Measurements from ENCODE around the gene LRRC19.

LRRC19 gene

GRCh38 chr9:27005491-27005890 lies at the start of gene LRRC19:
TSS of gene LRRC19 (minus strand) at chr9:27005672. CDS start at chr9:26999694, 5,978 bp downstream.
- H3K9me3 Mint-ChIP-seq = no peaks in the 10 kb centered on the region
- H3K36me3 Mint-ChIP-seq = no peaks in the 10 kb centered on the region
- no peak for DNase-seq
- no peaks in the 10 kb centered on the region for H3K27me3 Mint-ChIP-seq
- CTCF ChIA-PET = no interaction called here
- no peaks in the 10 kb centered on the region for H3K4me1 Mint-ChIP-seq
- H3K27ac Mint-ChIP-seq = no peak within 1 kb of the TSS
- H3K4me3 Mint-ChIP-seq = no peak within 1 kb of the TSS

DNA sequence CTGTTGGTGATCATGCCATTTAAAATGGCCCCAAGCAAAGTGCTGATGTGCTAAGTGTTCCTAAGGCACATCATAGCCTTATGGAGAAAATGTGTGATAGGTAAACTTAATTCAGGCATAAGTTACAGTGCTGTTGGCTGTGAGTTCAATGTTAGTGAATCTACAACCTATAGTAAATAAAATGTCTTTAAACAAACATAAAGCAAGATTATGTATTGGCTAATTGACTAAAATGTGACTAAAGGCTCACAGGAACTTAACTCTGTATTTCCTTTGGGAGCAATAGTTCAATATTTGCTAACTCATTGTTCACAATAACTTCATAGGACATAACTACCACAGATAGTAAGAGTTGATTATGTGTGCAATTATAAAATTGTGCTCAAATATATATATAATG lies 49.4 kb upstream of the LRRC19 start:
- no peaks in the 10 kb centered on the region for H3K27me3 Mint-ChIP-seq
- no peak overlapping the region for H3K4me3 Mint-ChIP-seq
- H3K4me1 Mint-ChIP-seq = no peaks in the 10 kb centered on the region
- no peaks in the 10 kb centered on the region for H3K9me3 Mint-ChIP-seq
- no peak overlapping the region for H3K27ac Mint-ChIP-seq
- no peaks in the 10 kb centered on the region for H3K36me3 Mint-ChIP-seq
- CTCF ChIA-PET = no interaction called here
- DNase-seq = no peak

DNA sequence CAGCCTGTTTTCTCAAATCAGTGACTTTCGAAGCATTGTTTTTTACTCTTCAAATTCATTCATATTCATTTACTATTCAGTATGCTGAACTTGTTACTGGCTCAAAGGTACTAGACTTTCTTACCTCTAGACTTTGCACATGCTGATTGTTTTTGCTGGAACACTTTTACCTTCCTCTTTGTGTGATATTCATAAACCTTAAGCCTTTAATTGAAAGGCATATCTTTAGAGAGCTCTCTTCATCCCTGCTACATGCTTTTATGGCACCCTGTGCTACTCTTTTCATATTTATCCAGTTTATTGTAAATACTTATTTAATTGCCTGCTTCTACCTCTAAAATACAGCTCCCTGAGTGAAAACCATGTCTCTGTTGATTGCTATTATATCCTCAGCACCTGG lies 48.7 kb upstream of the LRRC19 start:
- Mint-ChIP-seq H3K4me1 (no peaks in the 10 kb centered on the region), H3K27ac (no peak overlapping the region), H3K36me3 (no peaks in the 10 kb centered on the region), H3K27me3 (no peaks in the 10 kb centered on the region), H3K9me3 (no peaks in the 10 kb centered on the region), H3K4me3 (no peak overlapping the region)
- CTCF ChIA-PET = no interaction called here
- DNase-seq = no peak

DNA sequence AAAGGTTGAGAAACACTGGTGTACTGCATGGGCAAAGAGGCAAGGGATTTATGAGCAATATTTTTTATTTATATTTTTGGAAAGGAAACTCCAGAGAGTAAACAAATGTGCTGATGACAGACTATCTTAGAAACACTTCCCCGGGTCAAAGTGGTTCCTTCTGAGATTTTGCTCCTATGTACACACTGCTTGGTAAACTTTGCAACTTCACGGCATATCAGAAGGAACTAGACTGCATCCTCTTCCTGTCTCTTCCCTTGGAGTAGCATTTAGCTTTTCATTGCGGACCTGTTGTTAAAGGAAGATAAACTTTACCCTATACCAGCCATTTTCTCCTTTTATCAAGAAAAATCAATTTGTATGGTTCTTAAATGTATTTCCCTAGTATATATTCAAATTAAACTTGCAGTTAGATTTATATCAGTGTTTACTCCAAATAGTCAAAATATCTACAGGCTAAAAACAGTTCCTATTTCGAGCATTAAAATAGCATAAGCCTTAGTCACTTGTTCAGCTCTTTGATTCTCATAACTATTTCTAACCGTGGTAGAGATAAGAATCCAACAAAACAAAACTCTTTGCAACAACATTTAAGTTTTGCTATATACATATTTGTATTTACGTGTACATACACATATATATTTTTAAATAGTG lies 48.0 kb upstream of the LRRC19 start:
- H3K9me3 Mint-ChIP-seq = no peaks in the 10 kb centered on the region
- CTCF ChIA-PET = no interaction called here
- H3K27ac Mint-ChIP-seq = no peak overlapping the region
- H3K4me1 Mint-ChIP-seq = no peaks in the 10 kb centered on the region
- no peak overlapping the region for H3K4me3 Mint-ChIP-seq
- no peaks in the 10 kb centered on the region for H3K27me3 Mint-ChIP-seq
- no peaks in the 10 kb centered on the region for H3K36me3 Mint-ChIP-seq
- no peak for DNase-seq

DNA sequence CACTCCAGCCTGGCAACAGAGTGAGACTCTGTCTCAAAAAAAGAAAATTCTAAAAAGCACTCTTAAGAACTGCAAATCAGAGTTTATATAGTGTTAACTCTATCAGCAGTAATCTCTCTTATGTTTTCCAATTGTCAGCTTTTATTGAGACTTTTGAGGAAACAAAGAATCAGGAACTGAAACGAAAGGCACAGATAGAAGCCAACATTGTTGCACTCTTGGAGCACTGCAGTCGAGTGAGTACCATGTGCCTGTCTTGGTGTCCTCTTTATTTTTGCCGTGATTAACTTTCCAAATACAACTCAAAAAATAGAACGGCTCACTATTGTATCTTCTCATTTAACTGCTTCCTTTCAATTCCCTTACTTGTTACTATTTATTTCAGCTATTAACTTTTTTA lies 41.7 kb upstream of the LRRC19 start:
- no peak for DNase-seq
- Mint-ChIP-seq H3K4me3 (no peak overlapping the region), H3K4me1 (no peaks in the 10 kb centered on the region), H3K36me3 (no peaks in the 10 kb centered on the region), H3K27ac (no peak overlapping the region), H3K9me3 (no peaks in the 10 kb centered on the region), H3K27me3 (no peaks in the 10 kb centered on the region)
- CTCF ChIA-PET = no interaction called here

DNA sequence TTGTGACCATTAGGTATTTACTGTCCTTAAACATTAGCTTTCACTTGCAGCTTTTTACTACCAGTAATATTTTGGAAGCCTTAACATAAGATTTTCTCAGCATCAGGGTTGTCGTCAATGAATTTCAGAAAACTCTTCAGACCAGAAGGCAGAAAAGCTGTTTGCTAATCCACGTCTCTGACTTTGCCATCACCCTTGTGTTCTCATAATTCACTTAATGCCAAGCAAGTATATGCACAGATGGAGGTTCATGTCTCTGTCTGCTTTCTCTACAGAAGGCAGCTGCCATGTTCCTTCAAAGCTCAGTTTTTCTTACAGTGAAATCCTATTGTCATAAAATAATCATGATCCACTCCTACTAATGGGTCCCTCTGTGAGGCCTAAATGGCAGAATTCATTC lies 37.7 kb upstream of the LRRC19 start:
- no peak overlapping the region for H3K27ac Mint-ChIP-seq
- H3K36me3 Mint-ChIP-seq = no peaks in the 10 kb centered on the region
- H3K9me3 Mint-ChIP-seq = no peaks in the 10 kb centered on the region
- H3K4me3 Mint-ChIP-seq = no peak overlapping the region
- CTCF ChIA-PET = no interaction called here
- no peak for DNase-seq
- H3K4me1 Mint-ChIP-seq = no peaks in the 10 kb centered on the region
- no peaks in the 10 kb centered on the region for H3K27me3 Mint-ChIP-seq

DNA sequence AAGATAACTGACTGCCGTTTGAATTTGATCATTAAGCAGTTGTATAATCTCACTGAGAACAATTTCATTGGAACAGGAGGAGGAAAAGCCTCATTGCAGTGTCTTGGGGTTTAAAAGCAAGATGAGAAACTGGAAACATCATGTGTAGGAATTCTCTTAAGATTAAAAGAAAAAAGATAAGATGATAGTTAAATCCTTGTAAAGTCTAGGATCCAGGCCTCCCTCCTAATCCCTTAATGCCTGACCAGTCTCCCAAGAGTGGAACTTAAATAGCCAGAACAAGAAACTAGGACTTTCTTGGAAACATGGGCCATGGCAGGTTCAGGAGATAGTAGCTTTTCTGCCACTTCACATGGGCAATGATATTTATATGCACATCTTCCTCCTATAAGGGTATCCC lies 37.0 kb upstream of the LRRC19 start:
- Mint-ChIP-seq H3K27me3 (no peaks in the 10 kb centered on the region), H3K4me1 (no peaks in the 10 kb centered on the region), H3K36me3 (no peaks in the 10 kb centered on the region), H3K27ac (no peak overlapping the region), H3K9me3 (no peaks in the 10 kb centered on the region), H3K4me3 (no peak overlapping the region)
- CTCF ChIA-PET = no interaction called here
- no peak for DNase-seq

- Mint-ChIP-seq H3K36me3 (no peaks in the 10 kb centered on the region), H3K27ac (no peak overlapping the region), H3K4me1 (no peaks in the 10 kb centered on the region), H3K9me3 (no peaks in the 10 kb centered on the region), H3K27me3 (no peaks in the 10 kb centered on the region), H3K4me3 (no peak overlapping the region)
- CTCF ChIA-PET = no interaction called here
- no peak for DNase-seq
Observed at GRCh38 chr9:27041746-27042145, 36.3 kb upstream of the LRRC19 start.

GRCh38 chr9:27037499-27037898 lies 32.0 kb upstream of the LRRC19 start:
- Mint-ChIP-seq H3K9me3 (no peaks in the 10 kb centered on the region), H3K36me3 (no peaks in the 10 kb centered on the region), H3K4me3 (no peak overlapping the region), H3K27ac (no peak overlapping the region), H3K27me3 (no peaks in the 10 kb centered on the region), H3K4me1 (no peaks in the 10 kb centered on the region)
- CTCF ChIA-PET = no interaction called here
- no peak for DNase-seq

DNA sequence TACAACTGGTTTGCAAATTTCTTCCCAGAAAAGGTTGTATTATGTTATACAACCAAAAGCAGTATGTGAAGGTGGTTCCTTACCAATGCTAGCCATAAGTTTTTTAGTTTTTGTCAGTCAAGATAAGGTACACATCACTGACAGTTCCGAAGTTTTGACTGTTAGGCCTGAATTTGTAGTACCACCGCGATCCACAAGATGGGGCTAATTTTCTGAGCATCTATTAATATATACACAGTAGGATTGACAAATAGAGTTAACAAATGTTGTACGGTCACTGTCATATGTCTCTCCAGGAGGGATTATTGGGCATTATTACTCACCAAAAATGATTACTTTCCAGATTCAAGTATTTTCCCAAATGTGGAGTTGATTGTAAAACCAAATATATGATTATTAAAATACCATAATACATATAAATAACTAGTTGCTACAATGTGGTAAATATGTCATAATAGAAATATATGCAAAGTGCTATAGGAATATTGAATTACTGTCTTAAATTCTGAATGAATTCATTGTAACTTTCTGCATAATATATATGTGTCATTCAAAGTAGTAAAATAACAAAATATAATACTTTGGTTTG lies 28.4 kb upstream of the LRRC19 start:
- Mint-ChIP-seq H3K9me3 (no peaks in the 10 kb centered on the region), H3K27ac (no peak overlapping the region), H3K36me3 (no peaks in the 10 kb centered on the region), H3K4me1 (no peaks in the 10 kb centered on the region), H3K27me3 (no peaks in the 10 kb centered on the region), H3K4me3 (no peak overlapping the region)
- CTCF ChIA-PET = no interaction called here
- DNase-seq = peak; percentile 64

DNA sequence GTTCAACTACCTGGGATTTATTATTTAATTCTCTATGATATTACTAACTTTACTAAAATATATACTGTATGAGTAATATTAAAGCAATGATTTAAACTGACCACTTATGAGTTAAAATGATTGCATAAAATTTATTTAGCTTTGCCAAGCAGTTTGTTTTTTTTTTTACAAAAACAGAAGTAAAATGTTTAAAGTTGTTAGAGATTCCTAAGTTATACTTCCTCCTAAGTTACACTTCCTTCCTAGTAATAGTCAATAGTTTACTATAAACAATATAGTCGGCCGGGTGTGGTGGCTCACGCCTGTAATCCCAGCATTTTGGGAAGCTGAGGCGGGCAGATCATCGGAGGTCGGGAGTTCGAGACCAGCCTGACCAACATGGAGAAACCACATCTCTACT lies 23.7 kb upstream of the LRRC19 start:
- Mint-ChIP-seq H3K27me3 (no peaks in the 10 kb centered on the region), H3K4me3 (no peak overlapping the region), H3K9me3 (no peaks in the 10 kb centered on the region), H3K27ac (no peak overlapping the region), H3K36me3 (peaks cover 3% of the 10 kb centered on the region), H3K4me1 (no peaks in the 10 kb centered on the region)
- CTCF ChIA-PET = no interaction called here
- DNase-seq = no peak

DNA sequence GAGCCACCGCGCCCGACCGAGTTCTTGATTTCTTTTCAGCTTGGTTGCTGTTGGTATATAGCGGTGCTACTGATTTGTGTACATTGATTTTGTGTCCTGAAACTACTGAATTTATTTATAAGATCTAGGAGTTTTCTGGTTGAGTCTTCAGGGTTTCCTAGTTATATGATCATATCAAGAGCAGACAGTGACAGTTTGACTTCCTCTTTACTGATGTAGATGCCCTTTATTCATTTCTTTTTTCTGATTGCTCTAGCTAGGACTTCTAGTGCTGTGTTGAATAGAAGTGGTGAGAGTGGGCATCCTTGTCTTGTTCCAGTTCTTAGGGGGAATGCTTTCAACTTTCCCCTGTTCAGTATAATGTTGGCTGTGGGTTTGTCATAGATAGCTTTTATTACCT lies 17.4 kb upstream of the LRRC19 start:
- peaks cover 3% of the 10 kb centered on the region for H3K9me3 Mint-ChIP-seq
- H3K27ac Mint-ChIP-seq = no peak overlapping the region
- no peak for DNase-seq
- no peaks in the 10 kb centered on the region for H3K4me1 Mint-ChIP-seq
- no peaks in the 10 kb centered on the region for H3K27me3 Mint-ChIP-seq
- CTCF ChIA-PET = no interaction called here
- no peak overlapping the region for H3K4me3 Mint-ChIP-seq
- H3K36me3 Mint-ChIP-seq = peaks cover 8% of the 10 kb centered on the region

DNA sequence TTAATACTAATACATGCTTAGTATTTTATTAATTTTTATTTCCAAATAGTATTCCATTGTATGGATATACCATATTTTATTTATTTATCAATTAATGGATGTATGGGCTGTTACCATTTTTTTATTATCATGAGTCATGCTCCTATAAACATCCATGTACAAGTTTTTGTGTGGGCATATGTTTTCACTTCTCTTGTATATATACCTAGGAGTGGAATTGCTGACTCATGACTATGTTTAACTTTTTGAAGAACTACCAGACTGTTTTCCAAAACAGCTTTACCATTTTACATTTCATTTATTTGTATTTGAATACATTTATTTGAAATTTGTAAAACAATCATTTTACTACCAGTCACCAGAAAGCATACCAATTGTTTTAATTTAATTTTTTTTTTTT lies 14.1 kb upstream of the LRRC19 start:
- Mint-ChIP-seq H3K27ac (no peak overlapping the region), H3K36me3 (peaks cover 10% of the 10 kb centered on the region), H3K9me3 (peaks cover 3% of the 10 kb centered on the region), H3K4me1 (no peaks in the 10 kb centered on the region), H3K27me3 (no peaks in the 10 kb centered on the region), H3K4me3 (no peak overlapping the region)
- CTCF ChIA-PET = no interaction called here
- DNase-seq = no peak

- no peak for DNase-seq
- Mint-ChIP-seq H3K9me3 (no peaks in the 10 kb centered on the region), H3K4me1 (no peaks in the 10 kb centered on the region), H3K27me3 (no peaks in the 10 kb centered on the region), H3K4me3 (no peak overlapping the region), H3K36me3 (no peaks in the 10 kb centered on the region), H3K27ac (no peak overlapping the region)
- CTCF ChIA-PET = no interaction called here
Observed at GRCh38 chr9:27003426-27004077, 1.9 kb downstream of the LRRC19 start.

GRCh38 chr9:26995810-26996209 lies 9.7 kb downstream of the LRRC19 start:
- H3K27me3 Mint-ChIP-seq = no peaks in the 10 kb centered on the region
- no peak overlapping the region for H3K4me3 Mint-ChIP-seq
- CTCF ChIA-PET = no interaction called here
- DNase-seq = no peak
- H3K27ac Mint-ChIP-seq = no peak overlapping the region
- no peaks in the 10 kb centered on the region for H3K4me1 Mint-ChIP-seq
- no peaks in the 10 kb centered on the region for H3K9me3 Mint-ChIP-seq
- H3K36me3 Mint-ChIP-seq = no peaks in the 10 kb centered on the region

Measured in activated naive CD4-positive, alpha-beta T cell treated with anti-CD3 and anti-CD28 coated beads, Interleukin-2, amount 10 ng/mL, durations not matched to agents 7 days and 5 days (primary cell).